GM23248 (cell line): ENCODE data around the gene IFNA10. TPM values are rescaled to one million over a fixed set of nuclear protein-coding genes. Genes with fewer than 3 reads are reported as not detected.
"Not testable (repeated sequence)": the region's sequence is repeated elsewhere in the genome, so short reads cannot be mapped to it uniquely, and the experiment has no call there.

ENCODE experiments used
- DNase-seq: peaks from one replicate; pipeline ENCODE4 v3.0.0-alpha.2; 2015
- H2AFZ ChIP-seq: fragments of 200-600 bp; sonication (generic); 2 replicates; pipeline ENCODE4 v1.6.1; 2016; ENCODE audit warnings: antibody characterized with exemption
- H3F3A ChIP-seq: fragments of 200-600 bp; sonication (generic); 2 replicates; pipeline ENCODE4 v1.6.1; 2016; ENCODE audit warnings: mild to moderate bottlenecking, antibody characterized with exemption, mixed run types; ENCODE audit not compliant: insufficient read depth
- H3K27ac ChIP-seq: fragments of 200-600 bp; sonication (generic); 2 replicates; pipeline ENCODE4 v1.5.1; 2016; ENCODE audit warnings: mild to moderate bottlenecking
- H3K27me3 ChIP-seq: fragments of 200-600 bp; sonication (generic); replicated peaks from 2 replicates; pipeline ENCODE4 v1.6.1; 2016; ENCODE audit warnings: mild to moderate bottlenecking; ENCODE audit not compliant: insufficient read depth
- H3K36me3 ChIP-seq: fragments of 200-600 bp; sonication (generic); 2 replicates; pipeline ENCODE4 v1.6.1; 2016; ENCODE audit warnings: low read depth, mild to moderate bottlenecking
- H3K4me1 ChIP-seq: fragments of 200-600 bp; sonication (generic); 2 replicates; pipeline ENCODE4 v1.6.1; 2016; ENCODE audit warnings: mild to moderate bottlenecking; ENCODE audit not compliant: insufficient read depth
- H3K4me2 ChIP-seq: fragments of 200-600 bp; sonication (generic); one replicate; pipeline ENCODE4 v1.6.1; 2016; ENCODE audit warnings: mild to moderate bottlenecking; ENCODE audit not compliant: unreplicated experiment
- H3K4me3 ChIP-seq: fragments of 200-600 bp; sonication (generic); 2 replicates; pipeline ENCODE4 v1.5.1; 2016; ENCODE audit warnings: mild to moderate bottlenecking
- H3K79me2 ChIP-seq: fragments of 200-600 bp; sonication (generic); 2 replicates; pipeline ENCODE4 v1.6.1; 2016; ENCODE audit warnings: mild to moderate bottlenecking; ENCODE audit not compliant: insufficient read depth
- H3K9ac ChIP-seq: fragments of 200-600 bp; sonication (generic); 2 replicates; pipeline ENCODE4 v1.6.1; 2016; ENCODE audit warnings: mild to moderate bottlenecking
- H3K9me2 ChIP-seq: fragments of 200-600 bp; sonication (generic); 2 replicates; pipeline ENCODE4 v1.6.1; 2016; ENCODE audit warnings: mixed run types, mild to moderate bottlenecking, moderate library complexity; ENCODE audit not compliant: insufficient read depth
- H3K9me3 ChIP-seq: fragments of 200-600 bp; sonication (generic); one replicate; pipeline ENCODE4 v1.6.1; 2017; ENCODE audit warnings: low read depth
- H4K20me1 ChIP-seq: fragments of 200-600 bp; sonication (generic); 2 replicates; pipeline ENCODE4 v1.6.0; 2016; ENCODE audit not compliant: insufficient read depth
- EZH2 ChIP-seq: fragments of 200-600 bp; sonication (generic); IDR thresholded peaks from 2 replicates; pipeline ENCODE4 v1.6.1; 2018; ENCODE audit warnings: antibody characterized with exemption, mild to moderate bottlenecking; ENCODE audit not compliant: insufficient read depth, poor library complexity, severe bottlenecking
- EZH2phosphoT487 ChIP-seq: fragments of 200-600 bp; sonication (generic); IDR thresholded peaks from 2 replicates; pipeline ENCODE4 v1.6.1; 2018; ENCODE audit warnings: antibody characterized with exemption, moderate library complexity, mild to moderate bottlenecking, low read depth; ENCODE audit not compliant: insufficient read depth
- WGBS, 2 experiments: methylation state at CpG; one replicate each; pipeline ENCODE4 v1.1.6; 2015 to 2017; ENCODE audit warnings: low lambda C conversion rate in 2 of 2, low coverage in 1 of 2; ENCODE audit errors: missing lambda C conversion rate in 2 of 2; 5-methylcytosine and 5-hydroxymethylcytosine counted together
- in situ Hi-C: fragments of 300-500 bp; cut with MboI; formaldehyde crosslinking; loops from 2 replicates; pipeline ENCODE4 v1.15.0; 2020
- polyA plus RNA-seq: library from polyadenylated mRNA; unstranded; fragments of >200 nt; fragmentation: Nextera tagmentation; extraction: Ambion mirVana; gene quantifications from 2 replicates; pipeline ENCODE4 v1.2.1, GENCODE V29; 2016
- total RNA-seq: library from RNA; depleted of rRNA; stranded (reverse); fragments of >200 nt; shearing (Covaris generic); gene quantifications from 2 replicates; pipeline ENCODE4 v1.2.3, GENCODE V29; 2014

Gene IFNA10
- total and polyA plus RNA-seq, 2 experiments from 2014 or later = not detected

DNA sequence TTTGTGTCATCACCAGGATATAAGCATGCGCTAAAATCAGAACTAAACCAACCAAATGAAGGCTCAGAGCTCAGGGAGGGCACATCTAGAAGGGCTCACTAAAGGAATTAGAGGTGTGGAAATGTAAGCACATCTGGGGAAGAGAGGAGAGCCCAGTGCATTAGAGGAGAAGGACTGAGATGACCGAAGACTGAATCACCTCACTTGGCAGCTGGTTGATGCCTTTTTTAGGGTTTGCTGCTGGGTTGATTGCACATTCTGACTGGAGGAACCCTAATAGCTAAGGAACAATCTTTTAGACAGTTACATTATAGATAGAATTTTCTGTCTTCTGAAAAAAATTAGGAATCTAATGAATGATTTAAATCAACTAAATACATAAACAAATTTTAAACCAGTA is 32.3 kb downstream of the IFNA10 start:
- H3K4me1 ChIP-seq = no peaks in the 10 kb centered on the region
- no peak overlapping the region for H3K4me3 ChIP-seq
- no peaks in the 10 kb centered on the region for H3K9me3 ChIP-seq
- in situ Hi-C loops = no loop called here
- no peak overlapping the region for H2AFZ ChIP-seq
- H4K20me1 ChIP-seq = no peaks in the 10 kb centered on the region
- H3K9me2 ChIP-seq = no peaks in the 10 kb centered on the region; the same call in 1 of the 2 replicates
- no peaks in the 10 kb centered on the region for H3K36me3 ChIP-seq
- H3F3A ChIP-seq = no peaks in the 10 kb centered on the region
- H3K79me2 ChIP-seq = no peaks in the 10 kb centered on the region
- H3K4me2 ChIP-seq = no peak overlapping the region
- DNase-seq = peak; percentile 20
- WGBS, 2 experiments = 42 to 43% methylated on average over 2 of the region's 2 CpGs
- no peak overlapping the region for H3K9ac ChIP-seq
- no peak overlapping the region for H3K27ac ChIP-seq
- TF ChIP-seq EZH2 (no peak), EZH2phosphoT487 (no peak)
- peaks cover 20% of the 10 kb centered on the region; the same call in 1 of the 2 replicates for H3K27me3 ChIP-seq

DNA sequence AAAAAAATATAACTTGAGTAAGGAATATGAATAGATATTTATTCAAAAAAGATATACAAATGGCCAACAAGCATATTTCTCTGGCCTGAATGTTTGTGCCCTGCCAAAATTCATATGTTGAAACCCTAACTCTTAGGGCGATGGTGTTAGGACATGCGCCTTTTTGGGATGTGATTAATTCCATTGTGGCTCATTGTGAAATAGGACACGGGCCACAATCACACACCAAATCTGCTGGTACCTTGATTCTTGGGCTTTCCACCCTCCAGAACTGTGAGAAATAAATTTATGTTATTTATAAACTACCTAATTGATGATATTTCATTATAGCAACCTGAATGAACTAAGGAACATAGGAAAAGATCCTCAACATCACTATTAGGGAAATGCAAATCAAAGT is 34.8 kb downstream of the IFNA10 start:
- Histone ChIP-seq H3K4me3 (no peak overlapping the region), H3K27ac (no peak overlapping the region), H3K79me2 (no peaks in the 10 kb centered on the region), H3K4me1 (no peaks in the 10 kb centered on the region), H3K9me3 (no peaks in the 10 kb centered on the region), H2AFZ (no peak overlapping the region), H3K9ac (no peak overlapping the region), H3K36me3 (no peaks in the 10 kb centered on the region), H3K4me2 (no peak overlapping the region), H3F3A (no peaks in the 10 kb centered on the region), H3K9me2 (no peaks in the 10 kb centered on the region; the same call in 1 of the 2 replicates), H3K27me3 (peaks cover 11% of the 10 kb centered on the region; the same call in 1 of the 2 replicates), H4K20me1 (no peaks in the 10 kb centered on the region)
- no peak for TF ChIP-seq EZH2phosphoT487
- TF ChIP-seq EZH2 = no peak
- DNase-seq = no peak
- 68 to 70% methylated on average over 3 of the region's 3 CpGs for WGBS, 2 experiments
- in situ Hi-C loops = no loop called here

DNA sequence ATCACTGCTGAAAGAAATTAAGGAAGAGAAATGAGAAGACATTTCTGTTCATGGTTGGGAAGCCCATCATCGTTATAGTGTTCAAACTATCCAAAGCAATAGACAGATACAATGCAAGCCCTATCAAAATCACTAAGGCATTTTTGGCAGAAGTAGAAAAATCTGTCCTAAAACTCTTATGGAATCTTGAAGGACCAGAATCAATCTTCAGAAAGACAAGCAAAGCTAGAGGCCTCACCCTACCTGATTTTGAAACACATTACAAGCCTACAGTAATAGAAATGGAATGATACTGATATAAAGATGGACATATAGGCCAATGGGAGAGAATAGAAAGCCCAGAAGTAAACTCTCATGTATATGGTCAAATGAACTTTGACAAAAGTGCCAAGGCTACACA is 35.6 kb downstream of the IFNA10 start:
- Histone ChIP-seq H2AFZ (no peak overlapping the region), H3F3A (no peaks in the 10 kb centered on the region), H3K36me3 (no peaks in the 10 kb centered on the region), H3K9me2 (no peaks in the 10 kb centered on the region; the same call in 1 of the 2 replicates), H4K20me1 (no peaks in the 10 kb centered on the region), H3K4me3 (no peak overlapping the region), H3K79me2 (no peaks in the 10 kb centered on the region), H3K9ac (no peak overlapping the region), H3K4me1 (no peaks in the 10 kb centered on the region), H3K4me2 (no peak overlapping the region), H3K27me3 (peaks cover 8% of the 10 kb centered on the region; the same call in 1 of the 2 replicates), H3K27ac (no peak overlapping the region), H3K9me3 (no peaks in the 10 kb centered on the region)
- in situ Hi-C loops = no loop called here
- TF ChIP-seq EZH2phosphoT487 = no peak
- no peak for TF ChIP-seq EZH2
- WGBS, 2 experiments = 42 to 48% methylated on average over 1 of the region's 1 CpG
- DNase-seq = no peak

DNA sequence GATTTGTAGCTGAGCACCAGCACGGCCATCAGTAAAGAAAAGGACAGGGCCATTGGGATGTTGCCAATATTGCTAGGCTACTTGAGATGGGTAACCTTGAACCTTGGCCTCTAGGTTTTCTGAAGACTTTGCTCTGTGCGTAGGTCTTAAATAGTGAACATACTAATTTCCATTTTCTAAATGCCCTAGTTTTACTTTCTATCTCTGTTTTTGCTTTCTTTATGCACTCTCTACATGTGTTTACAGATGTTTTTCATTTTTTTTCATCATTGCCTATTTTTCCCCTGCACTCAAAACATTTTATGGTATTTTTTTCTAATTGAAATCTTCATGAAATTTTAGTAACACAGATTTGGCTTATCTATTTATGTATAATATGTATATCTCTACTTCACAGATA is 40.4 kb downstream of the IFNA10 start, which contains the start of gene IFNA21:
IFNA21 (minus strand) TSS at position 101 of the 400 bp plus-strand sequence; CDS start at position 53, 48 bp downstream.
- in situ Hi-C loops, H3K4me3 ChIP-seq, H3K27me3 ChIP-seq, H3K79me2 ChIP-seq, H3K4me1 ChIP-seq, H3K9ac ChIP-seq, H3K9me3 ChIP-seq, H3K36me3 ChIP-seq, H3K4me2 ChIP-seq, DNase-seq, H4K20me1 ChIP-seq, H3K27ac ChIP-seq, H3K9me2 ChIP-seq, H3F3A ChIP-seq, H2AFZ ChIP-seq: not testable (repeated sequence)
- 25 to 36% methylated on average over 2 of the region's 2 CpGs for WGBS, 2 experiments

DNA sequence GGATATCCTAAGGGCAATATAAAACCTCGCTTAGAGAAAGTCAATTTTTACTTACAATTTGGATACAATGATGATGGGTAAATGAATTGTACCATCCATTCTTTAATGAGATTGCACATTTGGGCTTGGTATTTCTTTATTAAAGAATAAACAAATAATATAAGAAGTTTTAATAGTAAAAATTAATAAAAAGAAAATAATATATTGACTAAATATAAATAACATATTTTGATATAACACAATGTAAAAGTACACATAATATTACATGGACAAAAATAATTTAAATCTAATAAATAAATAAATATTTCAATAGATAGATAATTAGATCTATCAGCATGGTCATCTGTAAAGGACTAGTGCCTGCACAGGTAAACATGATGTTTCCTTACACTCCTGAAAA is 41.4 kb downstream of the IFNA10 start:
- no peak overlapping the region for H2AFZ ChIP-seq
- no peaks in the 10 kb centered on the region for H3K79me2 ChIP-seq
- 0 out of 2 replicates have a peak, but pooled peaks cover 1% of the 10 kb centered on the region for H3K27me3 ChIP-seq
- DNase-seq = no peak
- in situ Hi-C loops = no loop called here
- no peak overlapping the region for H3K27ac ChIP-seq
- H3K9ac ChIP-seq = no peak overlapping the region
- no peaks in the 10 kb centered on the region for H3K9me3 ChIP-seq
- H3K4me1 ChIP-seq = no peaks in the 10 kb centered on the region
- H3K4me3 ChIP-seq = no peak overlapping the region
- no peaks in the 10 kb centered on the region for H3F3A ChIP-seq
- 70 to 76% methylated on average over 1 of the region's 1 CpG for WGBS, 2 experiments
- no peaks in the 10 kb centered on the region for H3K36me3 ChIP-seq
- H4K20me1 ChIP-seq = no peaks in the 10 kb centered on the region
- no peak overlapping the region for H3K4me2 ChIP-seq
- no peaks in the 10 kb centered on the region for H3K9me2 ChIP-seq
- TF ChIP-seq EZH2phosphoT487 (no peak), EZH2 (no peak)
